HG02938 (cell line): ENCODE measurements around the gene PHF8.

Experiments used
- ATAC-seq: cut with Tn5 transposase; IDR thresholded peaks from one replicate; pipeline ENCODE4 v1.9.1; 2021; ENCODE audit warnings: mild to moderate bottlenecking, moderate library complexity; ENCODE audit not compliant: unreplicated experiment

PHF8 gene

DNA sequence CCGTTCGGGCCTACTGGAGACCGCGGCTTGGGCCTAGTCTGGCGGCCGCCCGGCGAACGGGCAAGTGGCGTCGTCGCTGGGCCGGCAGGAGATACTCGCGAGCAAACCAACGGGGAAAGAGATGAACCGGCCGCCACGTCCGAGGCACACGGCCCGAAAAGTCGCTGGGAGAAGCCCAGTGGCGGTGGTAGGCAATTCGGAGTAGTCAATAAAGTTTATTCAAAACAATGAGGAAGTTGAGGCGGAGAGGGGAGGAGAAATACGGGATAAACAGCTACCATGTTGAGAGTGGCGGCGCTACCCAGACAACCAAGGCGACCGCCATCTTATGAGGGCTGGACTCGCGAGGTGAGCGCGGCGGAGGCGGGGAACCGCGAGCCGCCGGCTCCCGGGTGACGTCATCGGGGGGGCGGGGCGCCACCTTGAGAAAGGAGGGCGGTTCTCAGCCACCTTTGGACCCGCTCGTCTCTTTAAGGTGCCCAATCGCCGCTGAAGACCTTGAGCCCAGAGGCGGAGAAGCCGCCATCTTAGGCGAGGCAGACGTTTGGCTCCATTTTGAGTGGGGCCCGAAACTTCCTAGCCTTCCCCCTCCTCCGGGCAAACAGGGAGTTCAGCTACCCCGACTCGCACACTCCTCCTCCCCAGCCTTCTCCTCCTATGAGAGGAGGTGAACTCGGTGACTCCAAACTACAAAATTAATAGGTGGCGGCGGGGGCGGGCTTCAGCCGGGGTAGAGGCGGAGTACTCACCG is at the start of gene PHF8:
Gene PHF8, minus strand, starts transcription at position 348 of the 751 bp plus-strand sequence. CDS start 1,745 bp downstream, outside the sequence.
- ATAC-seq: peak; percentile 85

DNA sequence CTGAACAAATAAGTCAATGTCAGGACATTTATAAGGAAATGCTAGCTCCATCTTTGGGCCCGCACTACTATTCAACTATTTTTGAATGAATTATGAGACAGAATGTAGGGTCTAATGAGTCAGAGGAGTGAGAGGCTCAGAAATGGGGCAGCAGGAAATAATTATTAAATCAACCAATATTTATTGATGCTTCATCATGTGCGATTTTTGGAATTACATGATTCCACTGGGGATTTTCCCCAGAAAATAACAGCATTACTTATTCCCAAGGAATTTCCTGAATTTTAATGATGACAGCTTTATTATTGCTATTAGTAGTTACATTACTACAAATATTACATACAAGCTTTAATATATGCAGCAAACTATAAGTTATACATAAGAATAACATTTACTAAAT is 49.3 kb upstream of the PHF8 start:
- no peak for ATAC-seq

DNA sequence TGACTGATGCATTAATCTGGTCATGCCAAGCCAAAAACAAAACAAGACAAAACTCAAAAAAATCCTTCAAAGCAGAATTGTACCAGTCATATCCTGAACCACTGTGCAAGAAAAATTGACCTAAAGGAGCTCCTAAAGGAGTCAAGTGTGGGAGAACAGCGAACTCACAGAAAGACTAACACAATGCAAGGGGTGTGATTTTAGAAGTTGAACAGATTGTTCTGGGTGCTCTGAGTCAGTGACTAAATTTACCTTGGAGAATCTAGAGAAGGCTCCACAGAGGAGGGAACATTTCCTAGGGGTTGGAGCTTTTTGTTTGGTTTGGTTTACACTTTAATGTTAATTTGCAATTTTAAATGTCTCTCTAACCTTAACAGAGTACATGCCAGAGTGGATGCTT is 48.9 kb upstream of the PHF8 start:
- ATAC-seq: no peak

DNA sequence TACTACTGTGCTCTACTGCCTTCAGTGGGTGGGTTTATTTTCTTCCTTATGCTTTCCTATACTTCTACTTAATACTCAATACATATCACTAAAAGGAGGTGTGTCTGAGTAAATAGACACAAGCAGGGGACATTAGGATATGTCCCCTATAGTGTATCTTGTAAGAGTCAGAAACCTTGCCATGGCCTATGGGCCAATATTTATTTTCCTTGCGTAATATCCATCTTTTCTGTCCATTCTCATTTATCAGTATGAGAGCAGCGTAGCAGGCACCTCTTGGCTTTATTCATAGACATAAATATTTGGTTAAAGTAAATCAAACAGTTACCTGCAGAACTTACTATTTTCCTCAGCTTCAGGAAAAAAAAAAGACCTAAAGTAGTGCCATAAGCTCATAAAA is 46.6 kb upstream of the PHF8 start:
- ATAC-seq: no peak

DNA sequence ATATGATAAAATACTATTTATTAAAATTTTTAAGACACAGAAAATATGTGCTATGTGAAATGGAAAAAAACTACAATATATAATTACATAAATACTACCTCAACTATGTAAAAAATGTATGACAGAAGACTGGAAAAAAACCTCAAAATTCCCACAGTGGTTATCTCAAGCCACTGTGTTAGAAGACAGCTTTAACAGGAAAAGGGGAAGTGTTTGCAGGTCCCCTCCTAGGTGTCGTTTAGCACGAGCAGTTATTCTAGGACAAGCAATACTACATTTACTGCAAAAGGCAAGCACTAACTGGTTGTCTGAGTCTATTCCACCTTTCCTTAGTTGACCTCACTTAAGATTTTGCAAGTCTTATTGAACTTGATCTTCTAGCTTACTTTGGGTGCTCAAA is 44.9 kb upstream of the PHF8 start:
- ATAC-seq: no peak

DNA sequence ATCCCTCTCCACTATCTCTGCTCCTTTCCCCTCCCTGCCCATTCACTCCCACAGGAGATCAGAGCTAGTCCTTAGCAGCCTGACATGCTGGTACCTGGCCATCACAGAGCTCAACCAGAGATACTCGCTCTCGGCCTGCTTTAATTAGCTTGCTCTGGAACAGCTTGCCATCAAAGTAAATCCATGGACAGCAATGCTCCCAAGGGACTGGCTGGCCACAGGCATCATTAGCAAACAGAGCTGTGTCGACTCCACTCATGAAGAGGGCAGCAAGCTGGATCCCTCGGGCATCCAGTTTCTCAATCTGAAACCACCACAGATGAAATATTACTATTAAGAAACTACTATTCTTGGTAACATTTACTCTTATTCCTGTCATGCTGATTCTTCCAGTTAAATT is 43.4 kb upstream of the PHF8 start:
- no peak for ATAC-seq

DNA sequence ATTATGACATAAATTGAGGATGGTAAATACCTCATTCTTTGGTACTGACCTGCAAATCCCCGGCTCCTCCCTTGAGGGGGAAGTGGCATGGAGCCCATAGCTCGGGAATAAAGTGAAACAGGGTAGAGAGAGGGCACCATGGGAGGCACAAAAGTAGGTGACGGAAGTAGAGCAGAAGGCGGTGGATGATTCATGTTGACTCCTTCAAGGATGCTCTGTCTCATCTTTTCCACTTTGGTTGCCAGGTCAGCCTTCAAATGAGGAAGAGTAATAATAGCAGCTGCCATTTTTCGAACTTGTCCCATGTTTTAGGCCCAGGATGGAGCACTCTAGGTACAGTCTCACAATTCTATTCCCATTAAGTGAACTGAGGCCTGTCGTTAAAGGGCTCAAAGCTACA is 41.4 kb upstream of the PHF8 start:
- no peak for ATAC-seq

DNA sequence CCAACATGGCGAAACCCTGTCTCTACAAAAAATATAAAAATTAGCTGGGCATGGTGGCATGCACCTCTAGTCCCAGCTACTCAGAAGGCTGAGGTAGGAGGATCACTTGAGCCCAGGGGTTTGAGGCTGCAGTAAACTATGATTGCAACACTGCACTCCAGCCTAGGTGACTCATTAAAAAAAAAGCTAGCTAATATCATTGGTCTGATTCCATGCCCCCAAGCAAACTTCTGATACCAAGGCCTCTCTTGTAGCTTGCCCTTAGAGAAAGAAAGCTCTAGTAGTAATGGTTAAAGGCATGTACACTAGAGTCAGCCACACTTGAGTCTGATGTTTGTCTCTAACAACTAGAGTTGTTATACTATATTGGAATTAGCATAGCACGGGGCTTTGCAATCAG is 32.6 kb upstream of the PHF8 start:
- ATAC-seq: no peak

DNA sequence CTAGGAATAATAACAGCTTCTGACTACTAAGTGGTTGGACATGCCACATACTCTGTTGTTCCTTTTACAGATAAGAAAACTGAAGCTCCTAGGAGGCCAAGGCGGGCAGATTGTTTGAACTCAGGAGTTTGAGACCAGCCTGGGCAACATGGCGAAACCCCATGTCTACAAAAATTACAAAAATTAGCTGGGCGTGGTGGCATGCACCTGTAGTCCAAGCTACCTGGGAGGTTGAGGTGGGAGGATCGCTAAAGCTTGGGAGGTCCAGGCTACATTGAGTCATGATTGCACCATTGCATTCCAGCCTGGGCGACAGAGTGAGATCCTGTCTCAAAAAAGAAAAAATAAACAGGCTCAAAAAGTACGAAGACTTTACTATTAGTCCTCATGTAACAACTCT is 30.6 kb upstream of the PHF8 start:
- ATAC-seq: no peak

DNA sequence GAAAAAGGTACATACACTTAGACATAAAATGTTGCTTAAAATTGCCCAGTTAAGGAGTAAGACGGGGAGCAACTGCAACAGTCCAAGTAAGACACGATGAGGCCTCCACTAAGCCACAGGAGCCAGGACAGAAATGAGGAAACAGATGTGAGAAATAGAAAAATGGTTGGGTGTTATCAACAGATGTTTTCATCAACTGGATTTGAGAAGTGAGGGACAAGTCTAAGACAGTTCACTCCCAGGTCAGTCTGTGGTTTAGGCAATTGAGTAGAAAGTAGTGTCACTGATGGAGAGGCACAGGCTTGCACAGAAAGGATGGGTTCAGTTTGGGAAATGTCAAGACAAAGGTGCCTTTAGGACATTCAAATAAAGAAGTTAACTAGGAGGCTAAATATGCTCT is 23.5 kb upstream of the PHF8 start:
- ATAC-seq: no peak

DNA sequence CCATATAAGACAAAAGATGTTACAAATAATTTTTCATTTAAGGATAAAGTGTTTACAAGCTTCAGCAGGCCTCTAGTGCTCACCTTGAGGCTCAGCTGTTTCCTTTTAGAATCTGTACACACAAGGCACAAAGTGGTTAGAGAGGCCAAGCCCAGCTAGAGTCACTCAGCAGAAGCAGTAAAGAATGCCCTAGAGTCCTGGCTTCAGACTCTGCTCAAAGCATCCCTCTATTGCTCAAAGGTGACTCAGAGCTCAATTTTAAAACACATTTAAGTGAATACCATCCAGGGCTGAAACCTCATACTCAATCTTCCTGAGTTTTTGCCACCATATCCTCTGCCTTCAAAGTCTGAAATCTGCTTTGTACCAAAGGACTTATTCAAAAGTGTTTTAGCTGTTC is 22.6 kb upstream of the PHF8 start:
- ATAC-seq: no peak

DNA sequence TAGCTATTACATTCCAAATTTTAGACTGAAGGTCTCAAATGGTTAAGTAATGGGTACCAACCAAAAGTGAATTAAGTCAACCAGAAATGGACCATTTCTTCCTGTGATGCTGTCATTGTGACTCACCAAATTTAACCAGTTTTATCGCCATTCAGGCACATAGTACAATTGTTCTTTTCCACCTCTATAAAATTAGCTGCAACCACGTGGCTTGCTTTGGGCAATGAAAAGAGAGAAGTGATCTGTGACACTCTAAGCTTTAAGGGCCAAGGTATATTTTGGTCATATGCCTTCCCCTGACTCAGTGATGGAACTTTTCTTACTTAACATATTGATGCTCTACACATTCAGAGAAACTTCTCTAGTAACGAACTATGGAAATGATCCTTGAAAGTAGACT is 20.3 kb upstream of the PHF8 start:
- ATAC-seq: no peak

DNA sequence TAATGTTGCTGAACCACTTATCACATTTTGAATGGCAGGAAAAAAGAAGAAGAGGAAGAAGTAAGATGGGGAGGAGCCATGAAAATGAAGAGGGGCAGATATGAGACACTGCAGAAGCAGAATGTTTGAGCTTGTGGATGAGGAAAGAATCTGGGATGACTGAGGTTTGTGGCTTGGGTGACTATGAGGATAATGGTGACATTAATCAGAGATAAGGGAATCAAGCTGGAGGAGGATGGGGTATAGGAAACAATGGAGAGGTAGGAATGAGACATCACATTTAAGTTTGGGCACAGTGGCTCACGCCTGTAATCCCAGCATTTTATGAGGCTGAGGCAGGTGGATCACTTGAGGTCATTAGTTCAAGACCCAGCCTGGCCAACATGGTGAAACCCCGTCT is 19.1 kb upstream of the PHF8 start:
- ATAC-seq: no peak

DNA sequence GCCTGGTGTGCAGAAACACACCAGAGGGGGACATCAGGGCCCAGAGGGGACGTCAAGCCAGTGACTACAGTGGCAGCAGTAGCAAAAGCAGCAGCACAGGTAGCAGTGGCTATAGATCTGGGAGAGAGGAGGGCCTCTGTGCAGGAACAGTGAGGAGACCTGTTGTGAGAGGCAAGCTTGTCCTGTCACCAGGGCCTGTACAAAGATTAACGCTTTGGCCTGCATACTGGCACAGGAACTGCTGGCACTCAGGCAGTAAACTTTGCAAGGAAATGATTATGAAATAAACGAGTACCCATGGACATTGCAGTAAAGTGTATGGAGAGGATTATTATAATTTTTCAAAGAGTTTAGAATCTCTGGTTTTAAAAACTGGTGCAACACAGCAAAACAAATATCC is 5.5 kb upstream of the PHF8 start:
- no peak for ATAC-seq

DNA sequence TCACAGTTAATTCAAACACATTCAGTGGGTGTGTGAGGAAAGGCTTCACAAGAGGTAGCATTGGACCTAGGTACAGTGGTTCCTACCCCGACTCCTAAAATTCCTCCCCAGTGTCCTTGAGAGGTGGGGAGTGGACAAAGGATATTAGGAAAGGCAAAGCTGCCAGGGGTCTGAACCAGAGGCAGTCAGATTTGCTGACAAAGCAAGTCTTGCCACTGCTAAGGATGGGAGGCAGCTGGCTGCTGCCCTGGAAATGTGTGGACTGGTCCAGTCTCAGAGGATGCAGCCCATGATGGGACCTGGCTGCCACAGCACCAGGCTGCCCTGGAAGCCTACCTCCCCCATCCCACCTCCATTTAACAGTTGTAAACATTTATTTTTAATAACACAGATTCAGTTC is 4.1 kb upstream of the PHF8 start:
- ATAC-seq: no peak

DNA sequence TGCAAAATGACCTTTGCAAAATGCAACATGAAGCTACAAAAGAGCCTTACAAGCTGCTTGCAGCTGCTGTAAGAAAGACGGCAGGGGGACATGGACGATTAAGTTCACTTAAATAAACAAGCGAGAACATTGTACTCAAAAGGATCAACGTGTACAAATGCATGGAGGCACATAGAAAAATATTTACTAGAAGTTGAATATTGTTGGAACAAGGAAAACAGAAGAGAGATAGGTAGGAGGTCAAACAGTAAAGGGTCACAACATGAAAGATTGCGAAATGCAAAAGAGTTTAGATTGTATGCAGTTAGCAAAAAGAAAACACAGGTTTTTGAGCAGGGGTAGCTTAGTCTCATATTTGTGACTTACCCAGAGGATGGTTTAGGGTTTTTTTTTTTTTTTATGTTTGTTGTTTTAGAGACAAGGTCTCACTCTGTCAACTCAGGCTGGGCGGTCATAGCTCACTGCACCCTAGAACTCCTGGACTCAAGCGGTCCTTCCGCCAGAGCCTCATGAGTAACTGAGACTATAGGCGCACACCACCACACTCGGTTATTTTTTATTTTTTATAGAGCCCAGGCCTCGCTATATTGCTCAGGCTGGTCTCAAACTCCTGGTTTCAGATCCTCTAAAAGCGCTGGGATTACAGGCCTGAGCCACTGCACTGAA is 1.4 kb upstream of the PHF8 start:
- ATAC-seq: no peak

DNA sequence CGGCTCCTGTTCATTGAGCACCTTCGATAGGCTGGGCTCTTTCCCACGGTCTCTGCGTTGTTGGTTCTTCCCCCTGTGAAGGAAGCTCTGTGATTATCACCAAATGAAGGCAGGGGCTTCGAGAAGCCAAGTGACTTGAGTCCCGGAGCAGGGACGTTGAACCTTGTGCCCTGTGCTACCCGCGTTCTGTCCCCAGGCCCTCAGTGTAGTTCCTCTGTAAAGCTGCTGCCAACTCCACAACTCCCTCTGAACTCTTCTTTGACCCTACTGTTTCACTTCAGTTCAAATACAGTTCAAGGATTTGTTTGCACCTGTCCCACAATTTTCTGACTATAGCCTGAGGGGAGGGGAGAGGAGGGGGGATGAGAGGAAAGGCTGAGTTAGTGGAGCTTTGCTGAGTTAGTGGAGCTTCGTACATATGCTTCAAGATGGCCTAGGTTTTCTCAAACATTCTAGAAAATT is 635 bp upstream of the PHF8 start:
- peak; percentile 11 for ATAC-seq

DNA sequence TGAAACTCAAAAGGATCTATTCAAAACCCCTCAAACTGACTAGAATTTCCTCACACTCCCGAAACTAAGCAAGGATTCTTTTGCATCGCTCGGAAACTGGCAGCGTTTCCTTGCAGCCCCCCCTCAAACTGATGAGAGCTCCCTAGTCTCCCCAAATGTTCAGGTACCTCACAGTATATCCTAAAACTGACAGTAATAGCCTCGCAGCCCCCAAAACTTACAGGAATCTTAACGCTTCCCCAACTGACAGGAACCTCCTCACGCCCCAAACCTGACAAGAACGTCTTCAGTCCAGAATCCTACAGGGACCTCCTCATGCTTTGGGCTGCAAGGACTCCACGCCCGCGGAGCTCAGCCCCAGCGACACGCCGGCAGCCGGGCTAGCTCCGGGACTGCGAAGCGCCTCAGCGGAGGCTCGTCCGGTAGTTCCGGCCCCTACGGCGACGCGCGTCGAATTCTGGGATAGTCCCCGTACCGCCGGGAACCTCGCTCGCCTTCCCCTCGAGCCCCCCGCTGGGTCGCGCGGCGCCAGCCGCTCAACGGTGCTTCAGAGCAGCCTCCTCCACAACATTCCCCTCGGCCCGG is 640 bp downstream of the PHF8 start:
- ATAC-seq: peak; percentile 10

DNA sequence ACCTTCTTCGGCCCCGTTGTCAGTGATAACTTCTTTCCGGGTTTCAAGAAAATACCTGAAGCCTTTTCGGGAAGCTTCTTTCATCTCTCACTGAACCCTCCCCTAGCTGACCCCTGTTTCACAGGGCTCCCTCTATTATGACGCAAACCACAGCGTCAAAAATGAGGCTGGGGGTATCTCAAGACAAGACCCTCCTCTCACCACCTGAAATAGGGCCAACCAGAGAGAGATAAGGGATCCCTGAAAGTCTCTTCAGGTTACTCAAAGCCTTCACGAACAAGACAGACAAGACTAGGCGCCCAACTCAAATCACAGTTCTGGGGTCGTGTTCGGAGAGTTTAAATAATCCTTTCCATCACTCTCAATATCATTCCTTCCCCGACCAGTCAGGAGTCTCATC is 1.2 kb downstream of the PHF8 start:
- ATAC-seq: no peak

DNA sequence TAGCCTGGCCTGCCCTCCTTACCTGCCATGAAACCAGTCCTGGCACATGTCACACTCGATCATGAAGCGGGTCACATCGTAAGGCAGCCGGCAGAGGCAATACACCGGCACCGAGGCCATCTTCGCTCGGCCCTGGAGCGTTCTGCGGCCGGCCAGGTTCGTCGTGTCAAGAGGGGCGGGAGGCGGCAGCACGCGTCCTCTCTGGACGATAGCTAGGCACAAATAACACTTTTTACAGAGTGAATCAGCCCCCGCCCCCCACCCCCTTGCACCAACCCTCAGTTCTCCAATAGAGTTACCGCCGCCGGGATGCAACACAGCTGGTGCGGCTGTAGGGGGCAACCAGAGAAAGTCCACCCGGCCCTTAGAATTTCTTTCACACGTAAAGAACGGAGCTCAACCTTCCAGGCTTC is 1.7 kb downstream of the PHF8 start:
- ATAC-seq: no peak

DNA sequence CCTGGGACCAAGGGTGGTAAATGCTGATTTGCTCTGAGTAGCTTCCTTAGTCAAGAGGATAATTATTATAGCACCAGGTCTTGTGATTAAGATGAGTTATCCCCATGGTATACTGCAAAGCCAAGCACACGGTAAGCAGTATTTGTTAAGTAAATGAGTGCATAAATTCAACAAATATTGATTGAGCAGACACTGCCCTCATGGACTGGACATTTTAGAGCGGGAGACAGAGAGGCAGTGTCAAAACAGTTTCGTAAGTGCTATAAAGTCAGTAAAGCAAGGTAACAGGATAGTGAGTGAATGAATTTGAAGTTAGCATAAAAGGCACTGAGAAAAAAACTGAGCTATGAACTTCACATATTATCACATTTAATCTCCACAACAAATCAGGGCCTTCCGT is 13.9 kb downstream of the PHF8 start:
- ATAC-seq: no peak

DNA sequence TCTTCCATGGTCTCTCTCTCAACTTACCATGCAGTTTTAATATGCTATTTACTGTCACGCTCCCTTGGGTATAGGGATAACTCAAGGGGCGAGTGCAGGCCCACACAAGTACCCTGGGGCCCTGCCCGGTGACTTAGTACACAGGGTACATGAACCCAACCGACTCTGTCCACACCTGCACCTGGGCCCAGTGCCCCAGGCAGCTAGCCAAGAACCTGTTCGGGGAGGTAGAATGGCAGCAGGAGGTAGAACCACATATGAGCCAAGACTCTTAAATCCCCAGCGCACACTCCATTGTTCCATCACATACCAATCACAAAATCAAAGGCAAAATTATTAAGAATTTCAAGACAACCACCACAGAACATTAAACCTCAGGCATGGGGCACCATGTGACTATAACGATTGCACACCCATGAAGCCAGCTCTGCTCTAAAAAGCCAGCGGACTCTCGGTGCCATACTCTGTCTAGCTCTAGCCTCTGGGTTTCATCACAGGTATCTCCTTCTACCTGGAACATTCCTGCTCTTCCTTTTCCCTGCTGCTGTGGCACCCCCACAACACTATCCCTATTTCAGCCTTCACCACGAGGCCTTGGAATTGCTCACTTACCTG is 14.6 kb downstream of the PHF8 start:
- no peak for ATAC-seq
